ENCODE results near the gene MCU.
"Not testable (repeated sequence)": the region's sequence is repeated elsewhere in the genome, so short reads cannot be mapped to it uniquely, and the experiment has no call there.

The MCU gene

DNA sequence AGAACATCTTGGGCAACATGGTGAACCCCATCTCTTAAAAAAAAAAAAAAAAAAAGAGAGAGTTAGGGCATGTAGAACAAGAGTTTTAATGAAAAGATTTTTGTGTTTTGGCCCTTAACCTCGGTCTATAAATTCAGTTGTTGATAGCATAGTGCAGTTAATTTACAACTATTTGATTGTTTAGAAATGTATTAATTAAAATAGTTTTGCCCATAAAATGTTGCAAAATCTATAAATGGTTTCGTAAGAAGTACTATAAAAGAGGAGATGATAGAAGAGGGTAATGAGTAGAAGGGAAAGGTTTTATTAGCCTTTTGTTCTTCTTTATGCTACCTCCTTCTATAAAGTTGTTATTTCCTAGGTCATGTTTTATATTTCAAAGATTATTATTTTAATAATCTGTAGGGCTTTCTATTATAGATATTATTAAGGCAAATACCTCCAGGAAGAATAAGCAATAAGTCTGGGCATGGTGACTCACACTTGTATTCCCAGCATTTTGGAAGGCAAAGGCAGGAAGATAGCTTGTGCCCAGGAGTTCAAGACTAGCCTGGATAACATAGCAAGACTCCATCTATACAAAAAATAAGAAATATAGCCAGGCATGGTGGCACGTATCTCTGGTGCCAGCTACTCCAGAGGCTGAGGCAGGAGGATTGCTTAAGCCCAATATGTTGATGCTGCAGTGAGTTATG is 73.3 kb downstream of the MCU start:
- DNase-seq, result no peak

DNA sequence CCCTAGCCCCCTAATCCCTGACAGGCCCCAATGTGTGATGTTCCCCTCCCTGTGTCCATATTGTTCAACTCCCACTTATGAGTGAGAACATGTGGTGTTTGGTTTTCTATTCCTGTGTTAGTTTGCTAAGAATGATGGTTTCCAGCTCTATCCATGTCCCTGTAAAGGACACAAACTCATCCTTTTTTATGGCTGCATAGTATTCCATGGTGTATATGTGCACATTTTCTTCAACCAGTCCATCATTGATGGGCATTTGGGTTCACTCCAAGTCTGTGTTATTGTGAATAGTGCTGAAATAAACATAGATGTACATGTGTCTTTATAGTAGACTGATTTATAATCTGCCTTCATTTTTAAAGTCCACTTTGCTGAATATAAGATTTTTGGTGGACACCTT is 79.3 kb downstream of the MCU start:
- not testable (repeated sequence) for DNase-seq

DNA sequence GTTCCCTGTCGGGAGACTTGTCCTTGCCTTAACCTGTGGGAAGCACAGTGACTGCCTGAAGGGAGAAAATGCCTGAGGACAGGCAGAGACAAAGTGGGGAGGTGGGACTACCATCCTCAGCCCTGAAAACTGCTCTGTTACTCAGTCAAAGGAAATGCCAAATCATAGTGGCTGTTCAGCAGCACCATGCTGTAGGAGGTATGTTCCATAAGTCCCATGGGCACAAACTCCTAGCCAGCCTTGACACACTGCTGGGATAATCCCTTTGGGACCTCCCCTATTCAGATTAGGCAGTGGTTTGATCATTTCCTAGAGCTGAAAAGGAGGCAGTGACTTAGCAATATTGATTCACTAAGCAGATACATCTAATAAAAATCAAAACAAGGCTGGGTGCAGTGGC is 80.1 kb downstream of the MCU start:
- no peak for DNase-seq

DNA sequence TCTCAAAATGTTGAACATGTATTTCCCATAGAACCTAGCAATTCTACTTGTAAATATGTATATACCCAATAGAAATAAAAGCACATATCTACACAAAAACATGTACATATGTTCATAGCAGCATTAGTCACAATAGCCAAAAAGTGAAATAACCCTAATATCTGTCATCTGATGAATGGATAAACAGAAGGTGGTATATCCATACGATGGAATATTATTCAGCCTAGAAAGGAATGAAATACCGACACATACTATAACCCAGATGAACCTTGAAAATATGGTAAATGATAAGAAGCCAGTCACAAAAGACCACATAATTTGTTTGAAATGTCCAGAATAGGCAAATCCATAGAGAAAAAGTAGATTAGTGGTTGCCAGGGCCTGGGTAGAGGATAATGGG is 87.9 kb downstream of the MCU start:
- no peak for DNase-seq

DNA sequence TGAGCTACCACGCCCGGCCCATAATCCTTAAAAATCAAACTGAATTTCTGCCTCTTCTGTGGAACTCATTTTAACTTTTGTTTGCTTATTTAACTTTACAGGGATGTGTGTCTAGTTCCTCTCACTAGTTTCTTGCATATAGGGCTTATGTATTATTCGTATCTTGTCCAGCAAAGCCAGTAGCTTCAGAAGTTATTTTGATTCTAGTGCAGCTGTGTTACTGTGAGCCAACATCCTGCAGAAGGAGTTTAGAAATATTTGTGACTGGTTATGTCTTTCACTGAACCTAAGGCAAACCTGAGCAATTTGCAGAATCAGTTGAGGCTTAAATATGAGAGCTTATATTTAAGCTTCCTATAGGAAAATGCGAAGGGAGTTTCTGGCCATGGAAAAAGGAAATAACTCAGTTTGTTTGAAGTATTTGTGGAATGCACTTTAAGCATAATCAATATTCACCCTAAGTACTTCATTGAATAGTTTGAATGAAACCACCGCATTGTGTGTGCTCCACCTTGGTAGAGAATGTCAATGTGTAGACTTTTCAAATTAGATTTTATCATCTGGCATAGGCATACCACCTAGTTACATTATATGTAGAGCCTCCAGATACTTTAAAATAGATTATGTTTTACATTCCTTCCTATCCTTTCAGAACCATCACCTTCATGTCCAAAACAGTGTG is 90.8 kb downstream of the MCU start:
- DNase-seq, result no peak

DNA sequence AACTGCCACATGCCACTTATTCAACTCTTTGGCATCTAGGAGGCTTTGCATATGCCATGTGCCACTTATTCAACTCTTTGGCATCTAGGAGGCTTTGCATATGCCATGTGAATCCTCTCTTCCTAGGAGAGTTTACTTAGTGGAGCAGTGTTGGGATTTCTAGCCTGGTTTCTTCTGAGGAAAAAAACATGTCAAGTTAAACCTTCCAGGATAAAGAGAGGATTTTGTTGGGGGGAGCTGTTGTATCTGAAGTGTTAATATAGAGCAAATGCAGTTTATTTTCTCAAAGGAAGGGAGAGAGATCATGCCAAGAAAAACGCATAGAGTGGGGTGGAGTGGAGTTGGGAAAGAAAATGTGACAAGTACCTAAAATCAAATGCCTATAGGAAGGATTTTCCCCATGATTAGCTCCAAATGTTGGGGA is 91.5 kb downstream of the MCU start:
- no peak for DNase-seq

DNA sequence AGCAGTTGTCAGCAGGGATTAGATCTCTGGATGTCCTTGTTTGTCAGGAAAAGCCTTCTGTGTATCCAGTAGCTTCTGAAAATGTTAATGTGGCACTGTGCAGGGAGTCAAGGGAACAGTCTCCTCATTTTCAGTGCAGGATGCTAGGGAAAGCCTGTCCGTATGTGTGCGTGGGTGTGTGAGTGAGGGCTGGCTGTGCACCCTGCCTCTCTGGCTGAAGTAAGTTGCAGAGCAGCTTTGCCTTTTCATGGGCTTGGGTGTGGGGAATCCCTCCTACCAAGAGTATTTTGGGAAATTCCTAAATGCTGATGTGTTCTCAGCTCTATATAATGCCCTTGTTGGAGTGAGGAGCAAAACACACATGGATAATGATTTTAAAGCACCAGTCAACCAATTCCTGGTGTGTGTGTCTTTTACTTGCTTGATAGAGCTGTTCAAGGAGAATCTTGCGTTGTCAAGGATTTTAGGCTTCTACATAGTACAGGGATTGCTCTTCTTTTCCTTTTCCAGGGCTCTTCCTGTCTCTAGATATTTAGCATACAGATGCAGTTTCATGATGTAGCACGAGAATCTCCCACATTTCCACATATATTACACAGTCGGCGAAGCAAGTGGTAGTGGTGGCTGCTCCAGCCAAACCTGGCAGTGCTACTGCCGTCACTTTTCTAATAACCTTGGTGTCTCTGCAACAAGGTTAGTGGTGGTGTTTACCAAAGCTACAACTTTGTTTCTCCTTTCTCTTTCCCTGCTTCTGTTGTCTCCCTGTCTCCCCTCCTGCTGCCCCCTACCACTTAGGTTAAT is 92.8 kb downstream of the MCU start:
- no peak for DNase-seq

DNA sequence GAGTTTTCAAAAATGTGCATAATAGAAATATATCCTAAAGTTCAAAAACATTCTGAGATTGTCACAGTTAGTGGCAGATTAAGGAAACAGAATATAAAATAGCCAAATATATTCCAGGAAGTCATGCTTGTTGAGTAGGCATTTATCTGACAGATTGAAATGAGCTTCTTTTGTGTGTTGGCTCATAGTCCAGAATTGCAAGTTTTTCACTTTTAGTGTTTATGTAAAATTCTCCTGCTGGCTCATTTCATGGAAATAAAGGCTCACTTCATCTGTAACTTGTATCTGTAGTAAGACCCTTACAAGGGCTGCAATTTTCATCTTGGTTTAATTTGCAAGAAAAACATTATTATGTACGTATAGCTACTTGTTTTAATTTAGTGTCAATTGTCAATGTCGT is 93.5 kb downstream of the MCU start:
- DNase-seq, result no peak

DNA sequence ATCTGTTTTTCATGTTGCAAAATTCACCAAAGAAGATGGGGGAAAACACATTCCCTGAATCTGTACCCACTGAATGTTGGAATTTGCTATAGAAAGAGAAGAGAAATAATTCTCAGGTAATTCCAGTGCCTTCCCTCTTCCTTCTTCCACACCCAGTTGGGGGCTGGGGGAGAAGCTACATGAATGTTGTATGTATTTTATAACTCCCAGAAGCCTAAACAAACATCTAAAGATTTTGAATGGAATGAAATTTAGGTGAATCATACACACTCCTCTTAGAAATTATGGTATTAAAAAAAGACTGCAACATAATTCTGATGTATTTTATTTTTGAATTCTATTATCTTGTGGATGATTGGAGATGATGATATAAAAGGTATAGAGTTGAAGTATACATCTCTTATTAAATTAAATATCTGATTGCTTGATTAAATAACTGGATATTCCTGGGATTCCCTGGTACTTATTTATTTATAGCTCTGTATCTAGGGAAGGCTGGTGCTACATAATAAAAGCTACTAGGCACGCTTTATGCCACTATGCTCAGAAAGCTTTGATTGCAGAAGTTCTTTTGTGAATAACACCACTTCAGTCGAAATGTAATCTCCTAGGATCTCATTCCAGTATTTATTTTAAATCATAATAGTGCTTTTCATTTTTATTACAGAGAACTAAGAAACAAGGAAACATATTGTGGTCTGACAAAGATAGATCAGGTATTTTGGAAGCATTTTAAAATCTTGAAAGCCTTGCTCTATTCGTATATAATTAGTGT is 98.5 kb downstream of the MCU start:
- DNase-seq, result no peak

DNA sequence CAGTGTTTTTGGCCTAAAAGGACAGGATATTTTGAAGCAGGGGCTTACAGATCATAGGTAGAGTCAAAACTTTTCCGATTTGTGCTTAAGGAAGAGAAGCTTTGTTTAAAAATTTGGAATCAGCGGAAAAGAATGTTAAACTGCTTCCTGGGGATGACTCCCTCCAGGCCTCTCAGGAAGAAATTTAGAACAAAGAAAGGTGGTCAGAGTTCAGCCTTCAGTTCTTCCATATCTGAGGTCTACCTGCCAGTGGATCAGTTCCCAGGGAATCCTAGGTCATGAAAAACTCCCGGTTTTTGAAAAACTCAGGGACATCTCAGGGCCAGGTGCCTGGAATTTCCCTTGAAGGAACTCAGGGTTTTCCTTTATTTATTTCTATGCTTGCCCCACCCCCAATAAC is 100.3 kb downstream of the MCU start:
- DNase-seq, result no peak

DNA sequence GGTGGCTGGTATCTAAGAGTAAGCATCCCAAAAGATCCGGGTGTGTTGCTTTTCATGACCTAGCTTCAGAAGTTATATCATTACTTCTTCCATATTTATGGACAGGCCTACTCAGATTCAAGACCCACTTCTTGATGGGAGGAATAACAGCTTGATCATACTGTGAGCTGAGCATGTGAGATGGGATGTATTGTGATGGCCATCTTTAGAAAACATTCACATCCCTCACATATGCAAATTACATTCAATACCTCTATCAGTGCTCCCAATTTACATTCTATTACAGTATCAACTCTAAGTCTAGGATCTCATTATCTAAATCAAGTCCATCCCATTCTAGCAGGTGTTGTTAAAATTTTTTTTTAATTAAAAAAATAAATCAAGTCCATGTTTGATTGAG is 101.8 kb downstream of the MCU start:
- DNase-seq, result no peak

DNA sequence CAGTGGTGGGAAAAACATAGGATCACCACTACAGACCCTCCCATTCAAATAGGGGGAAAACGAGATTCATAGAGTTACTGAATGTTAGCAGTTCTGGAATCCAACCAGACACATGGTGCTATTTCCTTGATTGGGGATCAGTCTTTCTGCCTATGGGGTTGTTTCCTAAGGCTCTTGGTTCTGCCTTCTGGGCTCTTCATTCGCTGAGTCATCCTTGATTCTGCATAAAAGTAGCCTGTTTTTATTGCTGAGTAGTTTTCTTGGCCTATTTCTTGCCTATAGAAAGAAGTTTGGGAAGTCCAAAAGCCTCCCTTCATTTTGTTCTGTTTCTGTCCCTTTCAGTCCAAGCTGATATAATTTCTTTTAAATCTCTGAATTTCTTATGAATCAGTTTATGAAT is 102.3 kb downstream of the MCU start:
- no peak for DNase-seq

DNA sequence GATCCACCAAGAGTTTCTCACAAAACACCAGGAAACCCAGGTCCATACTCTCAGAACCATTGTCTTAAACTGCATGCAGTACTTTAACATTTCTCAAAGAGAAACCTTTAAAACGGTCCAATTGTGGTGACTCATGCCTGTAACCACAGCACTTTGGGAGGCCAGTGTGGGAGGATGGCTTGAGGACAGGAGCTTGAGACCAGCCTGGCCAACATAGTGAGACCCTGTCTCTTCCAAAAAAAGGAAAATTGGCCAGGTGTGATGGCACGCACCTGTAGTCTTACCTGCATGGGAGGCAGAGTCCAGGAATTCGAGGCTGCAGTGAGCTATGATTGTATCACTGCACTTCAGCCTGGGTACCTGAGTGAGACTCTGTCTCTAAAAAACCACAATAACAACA is 104.1 kb downstream of the MCU start:
- DNase-seq, result no peak

DNA sequence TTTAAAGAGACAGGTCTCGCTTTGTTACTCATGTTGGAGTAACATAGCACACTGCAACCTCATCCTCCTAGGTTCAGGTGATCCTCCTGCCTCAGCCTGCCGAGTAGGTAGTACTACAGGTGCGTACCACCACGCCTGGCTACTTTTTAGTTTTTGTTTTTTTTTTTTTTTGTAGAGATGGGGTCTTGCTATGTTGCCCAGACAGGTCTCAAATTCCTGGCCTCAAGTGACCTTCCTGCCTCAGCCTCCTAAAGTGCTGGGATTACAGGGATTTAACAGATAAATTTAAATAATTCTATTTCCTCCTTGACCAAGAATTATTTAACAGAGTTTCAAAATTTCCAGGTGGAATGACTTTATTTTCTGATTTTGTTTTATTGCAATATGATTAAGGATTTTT is 104.6 kb downstream of the MCU start:
- no peak for DNase-seq

DNA sequence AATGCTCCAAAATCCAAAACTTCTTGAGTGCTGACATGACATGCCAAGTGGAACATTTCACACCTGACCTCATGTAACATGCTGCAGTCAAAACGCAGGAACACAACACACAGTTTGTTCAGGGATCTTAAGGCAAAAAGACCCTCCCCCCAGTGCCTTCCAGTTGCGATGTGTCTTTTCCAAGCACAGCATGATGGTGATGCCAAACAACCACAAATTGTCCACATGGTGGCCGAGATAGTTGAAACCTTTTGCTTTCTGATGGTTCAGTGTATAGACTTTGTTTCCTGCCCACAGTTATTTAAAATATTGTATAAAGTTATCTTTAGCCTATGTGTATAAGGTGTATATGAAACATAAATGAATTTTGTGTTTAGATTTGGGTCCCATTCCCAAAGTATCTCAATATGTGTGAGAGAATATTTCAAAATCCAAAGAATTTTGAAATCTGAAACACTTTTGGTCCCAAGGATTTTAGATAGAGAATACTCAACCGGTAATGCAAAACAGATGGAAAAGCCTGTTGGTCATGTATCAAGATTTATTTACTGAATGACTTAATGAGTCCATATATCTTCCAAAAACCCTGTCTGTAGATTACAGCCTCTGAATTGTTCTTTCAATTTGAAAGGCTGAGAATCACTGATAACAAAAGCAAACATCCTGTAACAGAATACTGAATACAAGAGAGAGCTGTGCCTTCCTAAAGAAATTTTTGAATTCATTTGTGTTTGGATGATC is 108.2 kb downstream of the MCU start:
- no peak for DNase-seq

DNA sequence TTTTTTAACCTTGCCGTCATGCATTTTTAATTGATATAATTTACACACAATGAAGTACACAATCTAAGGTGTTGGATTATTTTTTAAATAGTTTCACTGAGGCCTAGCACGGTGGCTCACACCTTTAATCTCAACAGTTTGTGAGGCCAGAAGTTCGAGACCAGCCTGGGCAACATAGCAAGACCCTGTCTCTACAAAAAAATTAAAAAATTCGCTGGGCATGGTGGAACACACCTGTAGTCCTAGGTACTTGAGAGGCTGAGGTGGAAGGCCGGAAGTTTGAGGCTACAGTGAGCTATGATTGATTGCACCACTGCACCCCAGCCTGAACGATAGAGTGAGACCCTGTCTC is 108.8 kb downstream of the MCU start:
- DNase-seq, result no peak

DNA sequence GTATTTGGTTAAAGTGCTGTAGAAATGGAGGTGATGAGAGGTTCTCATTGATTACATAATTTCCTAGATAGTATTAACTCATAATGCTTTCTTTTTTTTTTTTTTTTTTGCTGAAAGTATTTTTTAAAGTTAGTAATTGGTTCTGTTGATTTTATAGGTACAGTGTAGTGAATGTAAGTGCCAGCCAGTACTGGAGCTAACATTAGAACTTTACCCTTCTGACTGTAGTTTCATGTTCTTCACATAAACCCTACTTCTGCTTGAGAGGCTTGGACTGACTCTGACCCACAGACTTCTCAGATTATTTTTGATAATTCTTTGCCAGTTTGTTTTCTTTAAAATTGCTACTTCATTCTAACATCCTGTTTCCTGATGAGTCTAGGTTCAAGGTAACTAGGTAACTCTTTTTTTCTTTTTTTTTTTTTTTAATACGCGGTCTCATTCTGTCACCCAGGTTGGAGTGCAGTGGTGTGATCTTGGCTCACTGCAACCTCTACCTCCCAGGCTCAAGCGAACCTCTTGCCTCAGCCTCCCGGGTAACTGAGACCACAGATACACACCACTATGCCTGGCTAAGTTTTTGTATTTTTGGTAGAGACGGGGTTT is 109.4 kb downstream of the MCU start:
- DNase-seq, result no peak

DNA sequence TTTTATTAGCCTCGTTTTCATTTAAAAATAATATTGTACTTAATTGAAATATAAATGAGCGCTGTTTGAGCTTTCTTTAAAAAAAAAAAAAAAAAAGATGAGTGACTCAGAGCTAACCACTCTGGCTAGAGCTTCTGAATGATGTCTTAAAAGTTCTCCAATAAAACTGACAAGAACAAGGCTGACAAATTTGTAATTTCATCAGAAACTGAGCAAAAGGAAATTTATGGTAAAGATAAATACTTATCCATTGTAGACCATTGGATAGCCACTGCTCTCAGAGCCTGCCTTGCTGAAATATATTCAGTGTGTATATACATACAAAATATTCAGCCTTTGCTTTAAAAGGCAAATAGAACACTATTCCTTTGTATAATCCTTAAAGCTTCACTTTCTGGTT is 110.4 kb downstream of the MCU start:
- no peak for DNase-seq

DNA sequence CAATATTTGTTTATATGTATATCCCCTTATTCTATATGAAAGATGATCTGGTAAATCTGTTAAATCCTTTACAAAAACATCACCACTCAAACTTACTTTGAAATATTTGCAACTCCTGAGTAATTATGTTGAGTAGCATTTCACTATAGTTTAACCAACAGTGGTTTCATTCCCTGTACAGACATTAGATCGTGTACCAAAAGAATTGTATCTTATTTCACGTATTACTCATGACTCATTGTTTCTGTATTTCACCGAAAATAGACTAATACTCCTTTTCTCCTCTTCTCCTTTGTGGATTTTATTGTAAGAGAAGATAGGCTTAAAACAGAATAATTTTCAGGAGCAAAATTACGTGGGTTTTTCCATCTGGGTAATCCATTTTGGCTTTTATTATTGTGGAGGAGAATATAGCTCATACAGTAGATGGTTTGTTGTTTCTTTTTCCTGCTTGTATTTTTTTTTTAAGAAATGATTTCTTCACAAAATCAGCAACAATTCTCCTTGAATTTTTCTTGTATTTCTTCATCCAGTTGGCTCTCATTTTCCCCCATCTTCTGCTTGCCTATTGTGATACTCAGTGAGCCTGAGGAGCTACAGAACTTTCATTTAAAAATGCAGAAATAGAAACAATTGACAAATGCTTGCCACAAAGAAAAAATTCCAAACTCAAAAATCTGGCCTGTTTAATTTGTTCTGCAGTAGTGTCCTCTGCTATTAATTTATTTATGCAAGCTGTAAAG is 111.0 kb downstream of the MCU start:
- no peak for DNase-seq

DNA sequence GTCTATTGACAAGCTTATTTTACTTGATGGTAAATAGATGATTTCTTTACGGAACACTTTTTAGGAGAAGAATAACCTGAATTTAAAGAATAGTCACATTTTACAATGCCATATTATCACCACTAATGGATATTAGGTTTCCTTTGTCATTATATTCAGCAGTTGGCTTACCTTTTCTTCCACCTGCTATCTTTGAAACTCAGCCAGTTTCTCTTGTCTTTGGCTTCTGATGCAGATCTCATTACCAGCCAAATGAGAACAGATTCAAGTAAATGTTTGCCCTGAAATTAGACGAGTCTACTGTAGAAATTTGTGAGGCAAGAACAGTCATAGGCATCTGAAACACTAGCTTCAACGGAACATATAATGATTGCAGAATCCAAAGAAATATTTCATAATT is 116.1 kb downstream of the MCU start:
- DNase-seq, result no peak

DNA sequence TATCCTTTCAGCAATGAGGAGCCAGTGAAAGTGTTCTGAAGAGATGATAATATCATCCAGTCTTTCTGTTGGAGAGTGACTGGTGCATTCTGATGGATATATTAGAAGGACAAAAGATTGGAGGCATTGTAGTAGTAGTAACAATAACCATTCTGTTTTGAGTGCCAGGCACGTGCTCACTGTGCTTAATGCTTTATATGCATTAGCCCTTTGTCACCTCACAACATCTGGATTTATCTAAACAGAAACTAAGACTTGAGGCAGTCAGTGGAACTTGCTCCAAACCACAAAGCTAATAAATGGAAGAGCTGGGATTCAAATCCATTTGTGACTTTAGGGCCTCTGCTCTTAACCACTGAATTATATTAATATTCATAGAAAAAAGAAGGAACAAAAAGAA is 117.1 kb downstream of the MCU start:
- DNase-seq, result no peak

DNA sequence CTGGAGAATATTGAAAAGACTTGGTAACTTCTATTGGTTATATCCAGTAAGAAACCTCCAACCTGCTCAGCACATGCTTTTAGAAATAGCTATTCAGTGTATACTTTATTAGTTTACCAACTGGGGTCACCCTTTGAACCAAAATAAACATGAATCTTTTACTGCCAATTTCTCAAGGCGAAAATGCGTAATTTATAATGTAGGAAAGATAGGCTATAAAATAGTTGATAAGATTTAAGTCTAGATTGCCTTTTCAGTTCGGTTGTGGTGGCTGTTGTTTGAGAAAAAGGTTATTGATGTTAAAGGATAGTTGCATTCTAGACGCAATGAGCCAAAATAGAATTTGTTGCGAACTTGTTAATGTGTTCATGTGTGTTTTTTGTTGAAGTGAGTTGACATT is 119.0 kb downstream of the MCU start:
- DNase-seq, result no peak

Measured in activated effector memory CD4-positive, alpha-beta T cell treated with Interleukin-2 at 50 U/mL for 16 hours (primary cell).